ENCODE data around the gene LDLRAD2. TPM values are rescaled to one million over a fixed set of nuclear protein-coding genes. Genes with fewer than 3 reads are reported as not detected.
A peak's percentile ranks its signal among the peaks of the same experiment; 100 is the strongest.

LDLRAD2 gene
- total and polyA plus RNA-seq, 9 donors, result 1.5 to 9.1 (median 6.7) TPM

- Histone ChIP-seq H3K36me3 (ENCODE audit: control insufficient read depth, insufficient read depth, low read length) (no peaks in the 10 kb centered on the region), H3K9me3 (replicated peaks; ENCODE audit: control insufficient read depth, low read depth, low read length) (peaks cover 2% of the 10 kb centered on the region), H3K4me1 (ENCODE audit: control insufficient read depth, insufficient read depth, low read length) (peaks cover 19% of the 10 kb centered on the region), H3K27me3 (ENCODE audit: control insufficient read depth, insufficient read depth, low read length) (peaks cover 3% of the 10 kb centered on the region), H3K4me3 (ENCODE audit: low read length) (no peak overlapping the region), H3K27ac (ENCODE audit: low read length) (no peak overlapping the region)
- WGBS (ENCODE audit: insufficient coverage), result 64% methylated on average over 2 of the region's 3 CpGs
- no peak for DNase-seq
Measured at GRCh38 chr1:21813542-21813941, 1.5 kb downstream of the LDLRAD2 start.

GRCh38 chr1:21814241-21814918, 2.3 kb downstream of the LDLRAD2 start:
- Histone ChIP-seq H3K27me3 (ENCODE audit: control insufficient read depth, insufficient read depth, low read length) (peaks cover 3% of the 10 kb centered on the region), H3K4me1 (ENCODE audit: control insufficient read depth, insufficient read depth, low read length) (peaks cover 19% of the 10 kb centered on the region), H3K9me3 (replicated peaks; ENCODE audit: control insufficient read depth, low read depth, low read length) (peaks cover 2% of the 10 kb centered on the region), H3K27ac (ENCODE audit: low read length) (no peak overlapping the region), H3K36me3 (ENCODE audit: control insufficient read depth, insufficient read depth, low read length) (no peaks in the 10 kb centered on the region), H3K4me3 (ENCODE audit: low read length) (peak overlapping the region; percentile 41)
- peak; percentile 43 for DNase-seq
- WGBS (ENCODE audit: insufficient coverage), result 5% methylated on average over 62 of the region's 65 CpGs

GRCh38 chr1:21814981-21815582, 3.0 kb downstream of the LDLRAD2 start:
- Histone ChIP-seq H3K4me3 (ENCODE audit: low read length) (peak overlapping the region; percentile 25), H3K9me3 (replicated peaks; ENCODE audit: control insufficient read depth, low read depth, low read length) (peaks cover 2% of the 10 kb centered on the region), H3K4me1 (ENCODE audit: control insufficient read depth, insufficient read depth, low read length) (peaks cover 19% of the 10 kb centered on the region), H3K36me3 (ENCODE audit: control insufficient read depth, insufficient read depth, low read length) (peaks cover 5% of the 10 kb centered on the region), H3K27ac (ENCODE audit: low read length) (no peak overlapping the region), H3K27me3 (ENCODE audit: control insufficient read depth, insufficient read depth, low read length) (peaks cover 3% of the 10 kb centered on the region)
- no peak for DNase-seq
- 87% methylated on average over 15 of the region's 15 CpGs for WGBS (ENCODE audit: insufficient coverage)

GRCh38 chr1:21815724-21816321, 3.8 kb downstream of the LDLRAD2 start:
- Histone ChIP-seq H3K4me1 (ENCODE audit: control insufficient read depth, insufficient read depth, low read length) (peaks cover 19% of the 10 kb centered on the region), H3K27ac (ENCODE audit: low read length) (peak overlapping the region; percentile 54), H3K9me3 (replicated peaks; ENCODE audit: control insufficient read depth, low read depth, low read length) (peaks cover 2% of the 10 kb centered on the region), H3K4me3 (ENCODE audit: low read length) (no peak overlapping the region), H3K27me3 (ENCODE audit: control insufficient read depth, insufficient read depth, low read length) (peaks cover 3% of the 10 kb centered on the region), H3K36me3 (ENCODE audit: control insufficient read depth, insufficient read depth, low read length) (peaks cover 9% of the 10 kb centered on the region)
- peak; percentile 84 for DNase-seq
- 32% methylated on average over 9 of the region's 12 CpGs for WGBS (ENCODE audit: insufficient coverage)

GRCh38 chr1:21816602-21817302, 4.7 kb downstream of the LDLRAD2 start:
- Histone ChIP-seq H3K27ac (ENCODE audit: low read length) (peak overlapping the region; percentile 62), H3K4me1 (ENCODE audit: control insufficient read depth, insufficient read depth, low read length) (peaks cover 19% of the 10 kb centered on the region), H3K9me3 (replicated peaks; ENCODE audit: control insufficient read depth, low read depth, low read length) (peaks cover 2% of the 10 kb centered on the region), H3K36me3 (ENCODE audit: control insufficient read depth, insufficient read depth, low read length) (peaks cover 14% of the 10 kb centered on the region), H3K4me3 (ENCODE audit: low read length) (no peak overlapping the region), H3K27me3 (ENCODE audit: control insufficient read depth, insufficient read depth, low read length) (peaks cover 3% of the 10 kb centered on the region)
- no peak for DNase-seq
- 71% methylated on average over 7 of the region's 8 CpGs for WGBS (ENCODE audit: insufficient coverage)

GRCh38 chr1:21818656-21819055, 6.6 kb downstream of the LDLRAD2 start:
- H3K36me3 ChIP-seq (ENCODE audit: control insufficient read depth, insufficient read depth, low read length), result peaks cover 32% of the 10 kb centered on the region
- WGBS (ENCODE audit: insufficient coverage), result 100% methylated on average over 1 of the region's 10 CpGs
- H3K9me3 ChIP-seq (replicated peaks; ENCODE audit: control insufficient read depth, low read depth, low read length), result no peaks in the 10 kb centered on the region
- DNase-seq, result no peak
- peaks cover 14% of the 10 kb centered on the region for H3K4me1 ChIP-seq (ENCODE audit: control insufficient read depth, insufficient read depth, low read length)
- H3K4me3 ChIP-seq (ENCODE audit: low read length), result no peak overlapping the region
- no peak overlapping the region for H3K27ac ChIP-seq (ENCODE audit: low read length)
- peaks cover 3% of the 10 kb centered on the region for H3K27me3 ChIP-seq (ENCODE audit: control insufficient read depth, insufficient read depth, low read length)

- no peaks in the 10 kb centered on the region for H3K27me3 ChIP-seq (ENCODE audit: control insufficient read depth, insufficient read depth, low read length)
- 88% methylated on average over 7 of the region's 9 CpGs for WGBS (ENCODE audit: insufficient coverage)
- peaks cover 6% of the 10 kb centered on the region for H3K4me1 ChIP-seq (ENCODE audit: control insufficient read depth, insufficient read depth, low read length)
- H3K27ac ChIP-seq (ENCODE audit: low read length), result no peak overlapping the region
- peaks cover 51% of the 10 kb centered on the region for H3K36me3 ChIP-seq (ENCODE audit: control insufficient read depth, insufficient read depth, low read length)
- no peaks in the 10 kb centered on the region for H3K9me3 ChIP-seq (replicated peaks; ENCODE audit: control insufficient read depth, low read depth, low read length)
- no peak overlapping the region for H3K4me3 ChIP-seq (ENCODE audit: low read length)
- DNase-seq, result no peak
Measured at GRCh38 chr1:21820597-21821232, 8.7 kb downstream of the LDLRAD2 start.

- Histone ChIP-seq H3K9me3 (replicated peaks; ENCODE audit: control insufficient read depth, low read depth, low read length) (no peaks in the 10 kb centered on the region), H3K27ac (ENCODE audit: low read length) (no peak overlapping the region), H3K4me3 (ENCODE audit: low read length) (no peak overlapping the region), H3K27me3 (ENCODE audit: control insufficient read depth, insufficient read depth, low read length) (no peaks in the 10 kb centered on the region), H3K4me1 (ENCODE audit: control insufficient read depth, insufficient read depth, low read length) (peaks cover under 1% of the 10 kb centered on the region), H3K36me3 (ENCODE audit: control insufficient read depth, insufficient read depth, low read length) (peaks cover 57% of the 10 kb centered on the region)
- peak; percentile 13 for DNase-seq
- 90% methylated on average over 10 of the region's 11 CpGs for WGBS (ENCODE audit: insufficient coverage)
Measured at GRCh38 chr1:21821385-21822019, 9.4 kb downstream of the LDLRAD2 start.

- no peak overlapping the region for H3K27ac ChIP-seq (ENCODE audit: low read length)
- no peaks in the 10 kb centered on the region for H3K27me3 ChIP-seq (ENCODE audit: control insufficient read depth, insufficient read depth, low read length)
- peak; percentile 39 for DNase-seq
- 18% methylated on average over 4 of the region's 9 CpGs for WGBS (ENCODE audit: insufficient coverage)
- H3K9me3 ChIP-seq (replicated peaks; ENCODE audit: control insufficient read depth, low read depth, low read length), result no peaks in the 10 kb centered on the region
- H3K36me3 ChIP-seq (ENCODE audit: control insufficient read depth, insufficient read depth, low read length), result peaks cover 64% of the 10 kb centered on the region
- no peaks in the 10 kb centered on the region for H3K4me1 ChIP-seq (ENCODE audit: control insufficient read depth, insufficient read depth, low read length)
- no peak overlapping the region for H3K4me3 ChIP-seq (ENCODE audit: low read length)
Measured at GRCh38 chr1:21822349-21822748, 10.3 kb downstream of the LDLRAD2 start.
